ENCODE measurements around the gene TANGO2.
A peak's percentile ranks its signal among the peaks of the same experiment; 100 is the strongest.

The TANGO2 gene

DNA sequence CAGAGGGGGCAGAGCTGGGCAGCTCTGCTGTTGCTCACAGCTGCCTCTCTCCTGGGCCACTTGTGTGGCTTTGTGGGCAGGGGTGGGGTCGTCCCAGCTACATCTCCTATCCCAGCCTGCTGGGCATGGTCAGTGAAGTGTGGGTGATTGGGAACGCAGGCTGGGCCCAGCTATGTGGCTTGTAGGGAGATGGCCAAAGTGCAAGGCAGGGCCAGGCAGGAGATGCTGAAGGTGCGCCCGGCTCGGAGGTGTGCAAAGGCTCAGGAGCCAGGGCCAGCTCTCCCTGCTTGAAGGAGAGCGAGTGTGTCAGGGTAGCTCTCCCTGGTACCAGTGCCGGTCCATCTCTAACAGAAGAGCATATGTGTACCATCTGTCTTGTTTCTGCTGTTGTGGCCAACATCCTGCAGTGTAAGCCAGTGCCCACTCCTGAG, 86.6 kb downstream of the TANGO2 start:
- H3K4me3 ChIP-seq (ENCODE audit: control insufficient read depth, low read depth, low read length): no peak overlapping the region
- no peak for DNase-seq (ENCODE audit: low read depth)
- TF ChIP-seq, protein P1, sequence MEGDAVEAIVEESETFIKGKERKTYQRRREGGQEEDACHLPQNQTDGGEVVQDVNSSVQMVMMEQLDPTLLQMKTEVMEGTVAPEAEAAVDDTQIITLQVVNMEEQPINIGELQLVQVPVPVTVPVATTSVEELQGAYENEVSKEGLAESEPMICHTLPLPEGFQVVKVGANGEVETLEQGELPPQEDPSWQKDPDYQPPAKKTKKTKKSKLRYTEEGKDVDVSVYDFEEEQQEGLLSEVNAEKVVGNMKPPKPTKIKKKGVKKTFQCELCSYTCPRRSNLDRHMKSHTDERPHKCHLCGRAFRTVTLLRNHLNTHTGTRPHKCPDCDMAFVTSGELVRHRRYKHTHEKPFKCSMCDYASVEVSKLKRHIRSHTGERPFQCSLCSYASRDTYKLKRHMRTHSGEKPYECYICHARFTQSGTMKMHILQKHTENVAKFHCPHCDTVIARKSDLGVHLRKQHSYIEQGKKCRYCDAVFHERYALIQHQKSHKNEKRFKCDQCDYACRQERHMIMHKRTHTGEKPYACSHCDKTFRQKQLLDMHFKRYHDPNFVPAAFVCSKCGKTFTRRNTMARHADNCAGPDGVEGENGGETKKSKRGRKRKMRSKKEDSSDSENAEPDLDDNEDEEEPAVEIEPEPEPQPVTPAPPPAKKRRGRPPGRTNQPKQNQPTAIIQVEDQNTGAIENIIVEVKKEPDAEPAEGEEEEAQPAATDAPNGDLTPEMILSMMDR (IDR thresholded peaks at IDR 0.05; ENCODE audit: control insufficient read depth, insufficient read depth, low read depth, low read length, missing control alignments): no peak

DNA sequence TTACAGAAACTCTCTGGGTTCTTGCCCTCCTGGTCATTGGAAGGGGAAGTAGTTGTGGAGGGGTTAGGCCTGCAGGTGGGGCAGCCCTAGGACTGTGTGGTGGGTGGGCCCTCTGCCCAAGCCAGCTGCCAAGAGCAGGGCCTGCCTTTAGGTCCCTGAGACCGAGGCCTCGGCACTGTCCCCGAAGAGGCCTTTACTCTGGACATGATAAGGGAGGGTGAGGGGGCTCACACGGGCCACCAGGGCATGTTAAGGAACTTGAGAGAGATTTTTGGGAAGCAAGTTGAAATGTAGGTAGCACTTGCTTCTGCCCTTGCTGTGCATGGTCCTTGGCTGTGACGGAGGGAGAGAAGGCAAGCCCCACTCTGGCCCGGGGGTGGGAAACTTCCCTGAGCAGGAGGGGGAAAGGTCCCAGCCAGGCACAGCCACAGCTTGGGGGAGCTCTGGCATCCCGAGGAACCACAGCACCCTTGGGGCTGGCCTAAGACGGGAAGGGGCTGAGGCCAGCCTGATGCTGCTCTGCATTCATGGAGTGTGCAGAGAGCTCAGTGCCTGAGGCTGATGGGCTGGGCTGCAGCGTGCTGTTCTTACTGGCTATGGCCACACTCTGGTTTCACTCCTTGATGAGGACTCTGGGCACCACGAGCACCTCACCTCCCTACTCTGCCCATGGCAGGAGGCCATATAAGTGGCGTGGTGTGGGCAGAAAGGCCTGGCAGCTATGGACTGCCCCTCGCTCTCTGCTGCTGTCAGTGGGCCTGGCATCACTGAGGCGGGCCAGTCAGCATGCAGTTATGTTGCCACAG, 87.2 kb downstream of the TANGO2 start:
- no peak for DNase-seq (ENCODE audit: low read depth)
- TF ChIP-seq, protein P1 (IDR thresholded peaks at IDR 0.05; ENCODE audit: control insufficient read depth, insufficient read depth, low read depth, low read length, missing control alignments): no peak
- no peak overlapping the region for H3K4me3 ChIP-seq (ENCODE audit: control insufficient read depth, low read depth, low read length)

DNA sequence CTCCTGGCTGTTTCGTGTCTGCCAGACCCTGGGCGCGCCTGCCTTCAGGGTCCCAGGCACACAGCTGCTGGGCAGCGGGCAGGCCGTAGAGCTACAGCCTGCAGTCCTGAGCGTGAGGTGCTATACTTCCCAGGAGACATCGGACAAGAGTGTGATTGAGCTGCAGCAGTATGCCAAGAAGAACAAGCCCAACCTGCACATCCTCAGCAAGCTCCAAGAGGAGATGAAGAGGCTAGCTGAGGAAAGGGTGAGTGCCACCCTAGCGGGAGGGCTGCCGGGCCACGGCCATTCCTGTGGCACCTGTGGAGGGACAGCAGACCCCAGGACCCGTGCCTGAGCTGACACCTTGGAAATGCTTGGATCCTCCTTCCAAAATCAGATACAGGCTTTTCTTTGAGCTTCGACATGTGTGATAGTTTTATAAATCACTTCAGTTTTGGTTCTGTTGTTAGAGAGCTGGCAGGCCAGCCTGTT, 87.9 kb downstream of the TANGO2 start:
- no peak for DNase-seq (ENCODE audit: low read depth)
- TF ChIP-seq, protein P1 (IDR thresholded peaks at IDR 0.05; ENCODE audit: control insufficient read depth, insufficient read depth, low read depth, low read length, missing control alignments): no peak
- no peak overlapping the region for H3K4me3 ChIP-seq (ENCODE audit: control insufficient read depth, low read depth, low read length)

DNA sequence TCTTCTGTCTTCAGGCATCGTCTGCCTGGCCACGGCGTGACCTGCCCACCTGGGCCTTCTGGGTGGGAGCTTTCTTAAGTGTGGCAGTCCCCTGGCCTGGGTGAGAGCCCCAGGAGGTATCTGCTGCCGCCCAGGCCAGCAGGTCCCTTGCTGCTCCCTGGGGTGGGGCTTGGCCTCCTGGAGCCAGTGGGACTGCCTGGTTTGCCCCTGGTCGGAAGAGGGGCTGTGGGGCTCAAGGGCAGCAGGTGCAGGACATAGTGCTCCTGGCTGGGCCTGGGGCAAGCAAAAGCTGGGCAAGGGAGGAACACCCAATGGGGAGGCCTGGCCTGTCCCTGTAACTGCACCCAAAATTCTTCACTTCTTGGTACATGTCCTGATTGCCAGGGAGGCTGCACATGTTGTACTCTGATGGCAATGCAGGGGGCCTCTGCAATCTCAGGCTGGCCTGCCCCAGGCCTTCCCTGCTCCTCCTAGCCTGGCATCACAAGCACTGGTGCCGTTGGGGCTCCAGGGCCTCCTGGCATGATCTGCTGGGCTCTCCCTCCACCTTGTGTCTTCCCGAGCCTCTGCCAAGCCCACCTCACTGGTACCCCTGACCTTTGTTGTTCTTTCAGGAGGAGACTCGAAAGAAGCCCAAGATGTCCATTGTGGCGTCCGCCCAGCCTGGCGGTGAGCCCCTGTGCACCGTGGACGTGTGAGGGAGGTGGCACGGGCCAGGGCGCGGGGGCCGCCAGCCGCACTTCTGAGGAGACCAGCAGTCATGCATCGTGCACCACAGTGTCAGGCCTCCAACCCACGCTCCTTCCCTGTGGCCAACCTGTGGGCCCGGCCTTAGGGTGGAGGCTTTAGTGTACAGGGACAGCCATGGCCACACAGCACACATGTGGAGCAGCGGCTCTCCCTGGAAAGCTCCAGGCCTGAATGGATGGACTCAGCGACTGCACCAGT, 88.8 kb downstream of the TANGO2 start:
- no peak overlapping the region for H3K4me3 ChIP-seq (ENCODE audit: control insufficient read depth, low read depth, low read length)
- TF ChIP-seq, protein P1 (IDR thresholded peaks at IDR 0.05; ENCODE audit: control insufficient read depth, insufficient read depth, low read depth, low read length, missing control alignments): no peak
- no peak for DNase-seq (ENCODE audit: low read depth)

DNA sequence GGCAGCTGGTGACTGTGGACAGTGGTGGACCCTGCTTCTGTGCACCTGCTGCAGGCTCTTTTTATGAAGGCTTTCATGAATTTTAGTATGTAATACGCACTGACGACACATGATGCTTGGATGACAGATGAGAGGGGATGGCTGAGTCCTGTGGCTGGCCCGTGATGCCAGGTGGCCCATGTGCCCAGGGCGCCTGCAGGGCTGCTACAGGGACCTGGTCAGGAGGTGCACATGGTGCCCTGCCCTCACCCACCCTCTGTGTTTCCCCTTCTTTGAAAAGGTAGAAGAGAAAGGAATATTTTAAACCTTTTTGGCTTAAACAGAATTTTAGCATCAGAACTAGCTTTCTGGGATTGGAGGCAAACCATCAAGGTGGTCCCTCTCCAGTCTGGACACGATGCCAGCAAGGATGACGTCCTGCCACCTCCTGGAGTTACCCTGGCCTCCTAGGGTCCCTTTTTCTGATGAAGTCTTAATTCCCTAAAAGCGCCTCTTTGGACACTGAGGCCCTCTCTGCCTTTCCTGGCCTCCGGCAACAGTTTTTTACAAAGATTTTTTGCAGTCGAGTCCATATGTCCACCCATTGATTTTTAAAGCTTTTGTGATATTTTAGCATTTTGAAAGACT, 89.6 kb downstream of the TANGO2 start:
- TF ChIP-seq, protein P1 (IDR thresholded peaks at IDR 0.05; ENCODE audit: control insufficient read depth, insufficient read depth, low read depth, low read length, missing control alignments): no peak
- no peak overlapping the region for H3K4me3 ChIP-seq (ENCODE audit: control insufficient read depth, low read depth, low read length)
- DNase-seq (ENCODE audit: low read depth): no peak

DNA sequence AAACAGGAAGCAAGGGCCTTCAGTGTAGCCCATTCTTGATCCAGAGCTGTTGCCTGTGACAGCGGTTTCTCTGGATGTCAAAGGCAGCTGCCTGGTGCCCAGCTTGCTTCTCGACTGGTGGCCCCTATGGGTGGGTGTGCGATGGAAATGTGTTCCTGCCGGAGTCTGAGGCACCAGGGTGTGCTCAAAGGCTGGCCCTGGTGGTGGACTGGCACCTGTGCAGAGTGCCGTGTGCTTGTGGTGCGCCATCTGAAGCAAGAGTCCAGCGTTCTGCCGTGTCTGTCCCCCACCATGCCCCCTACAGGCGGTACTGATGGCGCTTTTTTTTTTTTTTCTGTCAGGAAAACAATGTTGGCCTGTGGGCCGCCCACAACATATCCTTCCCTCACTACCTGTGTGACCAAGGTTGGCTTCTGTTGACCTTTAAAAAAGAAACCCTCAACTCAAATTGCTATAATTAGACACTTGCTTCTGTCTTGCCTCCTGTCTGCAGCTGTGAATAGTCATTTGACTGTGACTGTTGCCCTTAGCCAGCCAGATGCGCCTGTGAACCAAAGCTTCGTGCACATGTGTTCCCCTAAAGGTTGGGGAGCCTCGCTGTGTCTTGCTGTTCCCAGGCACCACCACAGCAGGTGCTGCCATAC, 90.3 kb downstream of the TANGO2 start:
- DNase-seq (ENCODE audit: low read depth): no peak

More for the DNA sequence above, 90.3 kb downstream of the TANGO2 start:
- H3K4me3 ChIP-seq (ENCODE audit: control insufficient read depth, low read depth, low read length): no peak overlapping the region
- TF ChIP-seq, protein P1 (IDR thresholded peaks at IDR 0.05; ENCODE audit: control insufficient read depth, insufficient read depth, low read depth, low read length, missing control alignments): peak; percentile 47
